Hippocampal formation (tissue), 2 donors: ENCODE measurements around the gene CLEC18C.
"Not testable (repeated sequence)": the region's sequence is repeated elsewhere in the genome, so short reads cannot be mapped to it uniquely, and the experiment has no call there.

Experiments
- DNase-seq, 2 donors: peaks; one replicate each; lab custom pipeline; 2025; lab: John Stamatoyannopoulos, UW

Gene CLEC18C

GRCh38 chr16:70206382-70206781, 32.8 kb downstream of the CLEC18C start:
- DNase-seq, result not testable (repeated sequence)

- not testable (repeated sequence) for DNase-seq
Observed at GRCh38 chr16:70218586-70218985, 45.0 kb downstream of the CLEC18C start.

- DNase-seq, result not testable (repeated sequence)
Observed at GRCh38 chr16:70222574-70222973, 49.0 kb downstream of the CLEC18C start.

GRCh38 chr16:70223216-70223615, 49.6 kb downstream of the CLEC18C start:
- not testable (repeated sequence) for DNase-seq

- not testable (repeated sequence) for DNase-seq
Observed at GRCh38 chr16:70223971-70224513, 50.5 kb downstream of the CLEC18C start.

- DNase-seq, result not testable (repeated sequence)
Observed at GRCh38 chr16:70224645-70225044, 51.1 kb downstream of the CLEC18C start.

GRCh38 chr16:70225430-70225829, 51.8 kb downstream of the CLEC18C start:
- not testable (repeated sequence) for DNase-seq

GRCh38 chr16:70226024-70226423, 52.4 kb downstream of the CLEC18C start:
- DNase-seq, result not testable (repeated sequence)

GRCh38 chr16:70231831-70232230, 58.2 kb downstream of the CLEC18C start:
- DNase-seq, result not testable (repeated sequence)
